Parathyroid adenoma (tissue), 2 donors: Measurements from ENCODE around the gene LSM14A.

Experiments
- H2AFZ ChIP-seq: fragments of 300-600 bp; sonication (generic); one replicate; pipeline ENCODE4 v1.7.0; 2017; ENCODE audit warnings: antibody characterized with exemption, mild to moderate bottlenecking
- H3K27ac ChIP-seq: fragments of 300-600 bp; sonication (generic); one replicate; pipeline ENCODE4 v1.7.0; 2017
- H3K27me3 ChIP-seq: fragments of 300-600 bp; sonication (generic); one replicate; pipeline ENCODE4 v1.7.0; 2017; ENCODE audit warnings: low read length; ENCODE audit not compliant: control insufficient read depth, insufficient read depth
- H3K36me3 ChIP-seq: fragments of 300-600 bp; sonication (generic); one replicate; pipeline ENCODE4 v1.7.0; 2017; ENCODE audit warnings: low read length; ENCODE audit not compliant: control insufficient read depth, insufficient read depth
- H3K4me1 ChIP-seq: fragments of 300-600 bp; sonication (generic); one replicate; pipeline ENCODE4 v1.7.0; 2017; ENCODE audit warnings: control low read depth
- H3K4me2 ChIP-seq: fragments of 300-600 bp; sonication (generic); one replicate; pipeline ENCODE4 v1.7.0; 2017; ENCODE audit warnings: low read length
- H3K4me3 ChIP-seq: fragments of 300-600 bp; sonication (generic); one replicate; pipeline ENCODE4 v1.7.0; 2017; ENCODE audit warnings: low read depth, low read length
- H3K79me2 ChIP-seq: fragments of 300-600 bp; sonication (generic); one replicate; pipeline ENCODE4 v1.7.0; 2017; ENCODE audit warnings: control low read depth
- H3K9ac ChIP-seq: fragments of 300-600 bp; sonication (generic); one replicate; pipeline ENCODE4 v1.7.0; 2017; ENCODE audit warnings: mild to moderate bottlenecking
- H3K9me3 ChIP-seq: fragments of 300-600 bp; sonication (generic); one replicate; pipeline ENCODE4 v1.7.0; 2017; ENCODE audit warnings: low read length; ENCODE audit not compliant: control insufficient read depth
- CTCF ChIP-seq: fragments of 300-600 bp; sonication (generic); IDR thresholded peaks from one replicate; pipeline ENCODE4 v1.7.0; 2017; ENCODE audit warnings: antibody characterized with exemption, mild to moderate bottlenecking
- donor health status: primary hyperparathyroidism.

LSM14A gene

GRCh38 chr19:34135054-34135800 is 37.1 kb upstream of the LSM14A start:
- TF ChIP-seq CTCF: no peak
- Histone ChIP-seq H3K27ac (peak overlapping the region; percentile 73), H3K27me3 (no peaks in the 10 kb centered on the region), H3K4me3 (peak overlapping the region; percentile 76), H3K79me2 (no peaks in the 10 kb centered on the region), H2AFZ (peak overlapping the region; percentile 99), H3K4me2 (peak overlapping the region; percentile 86), H3K9me3 (no peaks in the 10 kb centered on the region), H3K9ac (no peak overlapping the region), H3K36me3 (no peaks in the 10 kb centered on the region), H3K4me1 (no peaks in the 10 kb centered on the region)

GRCh38 chr19:34135821-34136611 is 36.3 kb upstream of the LSM14A start:
- H3K4me3 ChIP-seq: no peak overlapping the region
- no peak for TF ChIP-seq CTCF
- no peaks in the 10 kb centered on the region for H3K9me3 ChIP-seq
- peak overlapping the region; percentile 17 for H2AFZ ChIP-seq
- H3K4me1 ChIP-seq: no peaks in the 10 kb centered on the region
- no peaks in the 10 kb centered on the region for H3K27me3 ChIP-seq
- H3K36me3 ChIP-seq: no peaks in the 10 kb centered on the region
- H3K79me2 ChIP-seq: no peaks in the 10 kb centered on the region
- H3K9ac ChIP-seq: no peak overlapping the region
- no peak overlapping the region for H3K27ac ChIP-seq
- H3K4me2 ChIP-seq: no peak overlapping the region

GRCh38 chr19:34141025-34141424 is 31.3 kb upstream of the LSM14A start:
- H3K36me3 ChIP-seq: no peaks in the 10 kb centered on the region
- no peak overlapping the region for H3K4me2 ChIP-seq
- H3K27me3 ChIP-seq: no peaks in the 10 kb centered on the region
- H3K27ac ChIP-seq: no peak overlapping the region
- no peak for TF ChIP-seq CTCF
- no peak overlapping the region for H3K4me3 ChIP-seq
- H3K9ac ChIP-seq: no peak overlapping the region
- no peak overlapping the region for H2AFZ ChIP-seq
- H3K79me2 ChIP-seq: no peaks in the 10 kb centered on the region
- no peaks in the 10 kb centered on the region for H3K9me3 ChIP-seq
- no peaks in the 10 kb centered on the region for H3K4me1 ChIP-seq

- no peak overlapping the region for H3K9ac ChIP-seq
- H3K27me3 ChIP-seq: no peaks in the 10 kb centered on the region
- no peak overlapping the region for H3K27ac ChIP-seq
- no peak overlapping the region for H2AFZ ChIP-seq
- no peaks in the 10 kb centered on the region for H3K79me2 ChIP-seq
- H3K4me3 ChIP-seq: no peak overlapping the region
- H3K36me3 ChIP-seq: no peaks in the 10 kb centered on the region
- no peak overlapping the region for H3K4me2 ChIP-seq
- H3K9me3 ChIP-seq: no peaks in the 10 kb centered on the region
- no peaks in the 10 kb centered on the region for H3K4me1 ChIP-seq
- TF ChIP-seq CTCF: no peak
Observed at GRCh38 chr19:34142440-34142839, 29.9 kb upstream of the LSM14A start.
